ENCODE measurements around the gene BRD3OS.
A peak's percentile ranks its signal among the peaks of the same experiment; 100 is the strongest.

BRD3OS gene

DNA sequence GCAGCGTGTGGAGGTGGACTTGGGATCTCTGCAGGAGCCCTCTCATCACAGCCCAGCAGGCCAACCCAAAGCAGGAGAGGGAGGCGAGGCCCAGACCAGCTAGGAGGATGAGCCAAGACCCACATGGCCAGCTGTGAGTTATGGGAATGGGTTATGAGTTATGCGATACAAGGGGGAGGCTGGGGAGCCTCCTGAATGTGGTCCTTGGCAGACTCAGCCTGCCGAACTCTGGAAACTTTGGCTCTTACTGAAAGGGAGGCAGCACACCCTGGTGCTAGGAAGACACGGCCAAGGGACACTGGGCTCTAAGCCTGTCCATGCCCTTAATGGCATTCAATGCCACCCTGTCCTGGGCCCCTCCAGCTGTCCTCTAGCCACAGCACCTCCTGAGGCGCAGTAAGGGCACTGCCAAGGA lies 25.4 kb upstream of the BRD3OS start:
- no peaks in the 10 kb centered on the region for H3K9me3 ChIP-seq (ENCODE audit: control insufficient read depth, insufficient read depth, low read length)
- no peak overlapping the region for H3K4me3 ChIP-seq (ENCODE audit: low read depth, low read length)
- no peak overlapping the region for H3K9ac ChIP-seq (ENCODE audit: low read depth, low read length)
- H3K27me3 ChIP-seq (ENCODE audit: control insufficient read depth, insufficient read depth, low read length) = no peaks in the 10 kb centered on the region
- no peaks in the 10 kb centered on the region for H3K36me3 ChIP-seq (ENCODE audit: control insufficient read depth, insufficient read depth, low read length)
- H3K4me1 ChIP-seq (ENCODE audit: control insufficient read depth, insufficient read depth, low read length) = no peaks in the 10 kb centered on the region

DNA sequence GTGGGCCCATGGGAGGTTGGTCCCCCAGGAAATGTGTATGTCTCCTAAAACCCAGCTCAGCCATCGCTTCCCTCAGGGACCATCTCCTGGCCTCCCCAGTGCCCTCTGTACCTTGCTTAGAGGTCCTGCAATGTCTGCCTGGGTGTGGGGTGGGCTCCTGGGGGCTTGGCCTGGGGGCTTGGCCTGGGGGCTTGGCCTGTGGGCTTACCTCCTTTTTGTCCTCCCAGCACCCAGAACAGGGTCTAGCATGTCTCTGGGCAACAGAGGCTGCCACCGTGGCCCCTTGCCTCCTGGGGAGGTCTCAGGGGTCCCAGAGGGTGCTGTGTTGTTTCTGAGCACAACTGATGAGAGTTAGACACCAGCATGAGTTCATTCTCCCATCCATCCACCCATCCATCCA lies 22.5 kb upstream of the BRD3OS start:
- Histone ChIP-seq H3K36me3 (ENCODE audit: control insufficient read depth, insufficient read depth, low read length) (no peaks in the 10 kb centered on the region), H3K9ac (ENCODE audit: low read depth, low read length) (no peak overlapping the region), H3K27me3 (ENCODE audit: control insufficient read depth, insufficient read depth, low read length) (no peaks in the 10 kb centered on the region), H3K9me3 (ENCODE audit: control insufficient read depth, insufficient read depth, low read length) (no peaks in the 10 kb centered on the region), H3K4me3 (ENCODE audit: low read depth, low read length) (no peak overlapping the region), H3K4me1 (ENCODE audit: control insufficient read depth, insufficient read depth, low read length) (no peaks in the 10 kb centered on the region)

DNA sequence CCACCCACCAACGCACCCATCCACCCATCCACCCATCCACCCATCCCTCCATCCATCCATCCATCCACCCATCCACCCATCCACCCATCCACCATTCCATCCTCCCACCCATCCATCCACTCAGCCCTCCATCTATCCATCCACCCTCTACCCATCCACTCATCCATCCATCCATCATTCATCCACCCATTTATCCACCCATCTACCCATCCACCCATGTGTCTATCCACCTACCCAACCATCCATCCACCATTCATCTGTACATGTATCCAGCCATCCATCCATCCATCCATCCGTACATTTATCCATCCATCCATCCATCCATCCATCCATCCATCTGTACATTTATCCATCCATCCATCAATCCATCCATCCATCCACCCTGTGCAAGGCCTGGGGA lies 22.0 kb upstream of the BRD3OS start:
- Histone ChIP-seq H3K4me1 (ENCODE audit: control insufficient read depth, insufficient read depth, low read length) (no peaks in the 10 kb centered on the region), H3K27me3 (ENCODE audit: control insufficient read depth, insufficient read depth, low read length) (no peaks in the 10 kb centered on the region), H3K36me3 (ENCODE audit: control insufficient read depth, insufficient read depth, low read length) (no peaks in the 10 kb centered on the region), H3K4me3 (ENCODE audit: low read depth, low read length) (no peak overlapping the region), H3K9me3 (ENCODE audit: control insufficient read depth, insufficient read depth, low read length) (no peaks in the 10 kb centered on the region), H3K9ac (ENCODE audit: low read depth, low read length) (no peak overlapping the region)

DNA sequence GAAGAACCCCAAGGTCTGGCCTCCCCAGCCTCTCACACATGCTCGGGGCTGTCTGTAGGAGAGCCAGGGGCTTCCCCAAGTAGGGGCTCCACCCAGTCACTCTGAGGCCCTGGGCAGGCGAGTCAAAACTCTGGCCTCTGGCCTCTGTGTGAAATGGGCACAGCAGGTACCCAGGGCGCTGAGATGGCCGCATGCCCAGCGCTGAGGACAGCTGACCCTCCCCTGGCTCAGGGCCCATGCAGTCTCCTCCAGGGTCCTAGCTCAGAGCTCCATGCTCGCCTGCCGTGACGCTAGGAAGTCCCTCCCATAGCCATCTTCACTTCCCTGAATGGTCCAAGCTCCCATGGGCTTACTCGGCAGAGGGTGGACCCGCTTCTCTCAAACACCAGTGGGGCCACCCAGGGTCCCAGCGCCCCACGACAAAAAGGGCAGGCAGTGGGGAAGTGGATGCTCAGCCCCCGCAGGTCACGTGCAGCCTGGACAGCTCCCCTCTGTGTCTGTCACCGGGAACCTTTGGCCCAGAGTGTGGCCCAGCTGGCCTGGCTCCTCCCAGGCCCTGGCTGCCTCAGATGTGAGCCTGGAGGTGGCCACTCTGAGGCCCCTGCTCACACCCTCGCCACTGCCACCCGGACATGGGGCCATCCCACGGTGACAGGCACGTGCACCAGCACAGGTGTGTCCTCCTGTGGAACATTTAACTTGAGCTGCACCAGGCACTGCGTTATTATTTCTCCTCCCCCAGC lies 21.0 kb upstream of the BRD3OS start:
- H3K36me3 ChIP-seq (ENCODE audit: control insufficient read depth, insufficient read depth, low read length) = no peaks in the 10 kb centered on the region
- H3K27me3 ChIP-seq (ENCODE audit: control insufficient read depth, insufficient read depth, low read length) = no peaks in the 10 kb centered on the region
- H3K4me3 ChIP-seq (ENCODE audit: low read depth, low read length) = no peak overlapping the region
- H3K4me1 ChIP-seq (ENCODE audit: control insufficient read depth, insufficient read depth, low read length) = no peaks in the 10 kb centered on the region
- H3K9me3 ChIP-seq (ENCODE audit: control insufficient read depth, insufficient read depth, low read length) = no peaks in the 10 kb centered on the region
- no peak overlapping the region for H3K9ac ChIP-seq (ENCODE audit: low read depth, low read length)

DNA sequence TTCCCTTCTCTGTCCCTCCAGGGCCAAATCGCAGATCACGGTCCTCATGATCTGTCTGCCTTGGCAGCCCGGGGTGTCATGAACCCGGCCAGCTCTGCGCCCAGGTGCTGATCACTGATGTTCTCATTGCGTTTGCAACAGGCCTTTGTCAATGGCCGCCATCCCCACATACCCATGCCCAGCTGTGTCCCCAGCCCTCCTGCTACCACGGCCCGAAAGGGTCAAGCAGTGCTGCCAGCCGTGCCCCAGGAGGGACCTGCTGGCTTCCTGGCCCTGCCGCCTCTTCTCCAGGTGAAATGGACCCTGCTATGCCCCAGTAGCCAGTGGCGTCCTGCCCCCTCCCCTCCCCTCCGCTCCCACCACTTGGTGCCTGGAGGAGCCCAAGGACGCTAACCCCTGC lies 20.4 kb upstream of the BRD3OS start:
- Histone ChIP-seq H3K4me1 (ENCODE audit: control insufficient read depth, insufficient read depth, low read length) (no peaks in the 10 kb centered on the region), H3K36me3 (ENCODE audit: control insufficient read depth, insufficient read depth, low read length) (no peaks in the 10 kb centered on the region), H3K27me3 (ENCODE audit: control insufficient read depth, insufficient read depth, low read length) (no peaks in the 10 kb centered on the region), H3K4me3 (ENCODE audit: low read depth, low read length) (no peak overlapping the region), H3K9me3 (ENCODE audit: control insufficient read depth, insufficient read depth, low read length) (no peaks in the 10 kb centered on the region), H3K9ac (ENCODE audit: low read depth, low read length) (no peak overlapping the region)

DNA sequence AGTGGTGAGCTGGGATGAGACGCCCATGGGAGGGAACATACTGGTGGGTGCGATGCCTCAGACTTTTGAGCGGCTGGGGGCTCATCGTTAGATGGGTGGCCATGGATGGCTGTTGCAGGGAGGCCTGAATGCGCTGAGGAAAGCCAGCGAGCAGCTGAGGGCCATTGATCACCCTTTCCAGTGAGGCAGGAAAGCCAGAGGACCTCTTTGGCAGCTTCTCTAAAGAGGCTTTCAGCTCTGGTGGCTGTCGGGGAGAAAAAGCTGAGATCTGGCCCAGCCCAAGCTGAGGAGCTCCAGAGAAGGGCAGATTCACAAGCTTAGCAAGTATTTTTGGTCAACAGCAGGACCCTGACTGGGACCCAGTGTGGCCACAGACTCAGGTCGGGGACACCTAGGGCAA lies 19.9 kb upstream of the BRD3OS start:
- H3K9ac ChIP-seq (ENCODE audit: low read depth, low read length) = no peak overlapping the region
- no peaks in the 10 kb centered on the region for H3K9me3 ChIP-seq (ENCODE audit: control insufficient read depth, insufficient read depth, low read length)
- H3K4me3 ChIP-seq (ENCODE audit: low read depth, low read length) = no peak overlapping the region
- H3K4me1 ChIP-seq (ENCODE audit: control insufficient read depth, insufficient read depth, low read length) = no peaks in the 10 kb centered on the region
- H3K27me3 ChIP-seq (ENCODE audit: control insufficient read depth, insufficient read depth, low read length) = no peaks in the 10 kb centered on the region
- H3K36me3 ChIP-seq (ENCODE audit: control insufficient read depth, insufficient read depth, low read length) = no peaks in the 10 kb centered on the region

DNA sequence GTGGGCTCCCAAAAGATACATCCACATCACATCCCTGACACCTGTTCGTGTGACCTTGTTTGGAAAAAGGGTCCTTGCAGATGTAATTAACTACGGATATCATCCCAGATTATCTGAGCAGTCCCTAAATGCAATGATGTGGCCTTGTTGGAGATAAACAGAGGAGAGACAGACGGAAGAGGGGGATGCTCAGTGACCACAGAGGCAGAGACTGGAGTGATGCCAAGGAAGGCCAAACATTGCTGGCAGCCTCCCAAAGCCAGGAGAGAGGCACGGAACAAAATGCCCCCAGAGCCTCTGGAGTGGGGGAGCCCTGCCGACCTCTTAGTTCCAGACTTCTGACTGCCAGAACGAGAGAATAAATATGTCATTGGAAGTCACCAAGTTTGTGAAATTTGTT lies 18.1 kb upstream of the BRD3OS start:
- Histone ChIP-seq H3K4me3 (ENCODE audit: low read depth, low read length) (no peak overlapping the region), H3K4me1 (ENCODE audit: control insufficient read depth, insufficient read depth, low read length) (no peaks in the 10 kb centered on the region), H3K27me3 (ENCODE audit: control insufficient read depth, insufficient read depth, low read length) (no peaks in the 10 kb centered on the region), H3K9ac (ENCODE audit: low read depth, low read length) (no peak overlapping the region), H3K36me3 (ENCODE audit: control insufficient read depth, insufficient read depth, low read length) (no peaks in the 10 kb centered on the region), H3K9me3 (ENCODE audit: control insufficient read depth, insufficient read depth, low read length) (peaks cover 3% of the 10 kb centered on the region)

DNA sequence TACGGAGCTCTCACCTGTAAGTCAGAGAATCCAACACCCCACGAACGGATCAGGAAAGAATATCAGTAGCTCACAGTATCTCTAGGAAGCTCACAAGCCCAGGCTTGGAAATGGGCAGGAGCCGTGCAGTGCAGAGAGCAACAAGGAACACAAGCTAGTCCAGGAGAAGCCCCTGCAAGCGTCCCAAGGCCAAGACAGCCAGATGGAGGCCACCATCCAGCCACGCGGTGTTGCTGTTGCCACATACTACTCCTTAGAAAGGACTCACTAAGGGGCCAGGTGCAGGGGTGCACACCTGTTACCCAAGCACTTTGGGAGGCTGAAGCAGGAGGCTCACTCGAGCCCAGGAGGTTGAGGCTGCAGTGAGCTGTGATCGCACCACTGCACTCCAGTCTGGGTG lies 17.7 kb upstream of the BRD3OS start:
- Histone ChIP-seq H3K9me3 (ENCODE audit: control insufficient read depth, insufficient read depth, low read length) (peaks cover 3% of the 10 kb centered on the region), H3K36me3 (ENCODE audit: control insufficient read depth, insufficient read depth, low read length) (no peaks in the 10 kb centered on the region), H3K9ac (ENCODE audit: low read depth, low read length) (no peak overlapping the region), H3K4me3 (ENCODE audit: low read depth, low read length) (no peak overlapping the region), H3K4me1 (ENCODE audit: control insufficient read depth, insufficient read depth, low read length) (no peaks in the 10 kb centered on the region), H3K27me3 (ENCODE audit: control insufficient read depth, insufficient read depth, low read length) (no peaks in the 10 kb centered on the region)

DNA sequence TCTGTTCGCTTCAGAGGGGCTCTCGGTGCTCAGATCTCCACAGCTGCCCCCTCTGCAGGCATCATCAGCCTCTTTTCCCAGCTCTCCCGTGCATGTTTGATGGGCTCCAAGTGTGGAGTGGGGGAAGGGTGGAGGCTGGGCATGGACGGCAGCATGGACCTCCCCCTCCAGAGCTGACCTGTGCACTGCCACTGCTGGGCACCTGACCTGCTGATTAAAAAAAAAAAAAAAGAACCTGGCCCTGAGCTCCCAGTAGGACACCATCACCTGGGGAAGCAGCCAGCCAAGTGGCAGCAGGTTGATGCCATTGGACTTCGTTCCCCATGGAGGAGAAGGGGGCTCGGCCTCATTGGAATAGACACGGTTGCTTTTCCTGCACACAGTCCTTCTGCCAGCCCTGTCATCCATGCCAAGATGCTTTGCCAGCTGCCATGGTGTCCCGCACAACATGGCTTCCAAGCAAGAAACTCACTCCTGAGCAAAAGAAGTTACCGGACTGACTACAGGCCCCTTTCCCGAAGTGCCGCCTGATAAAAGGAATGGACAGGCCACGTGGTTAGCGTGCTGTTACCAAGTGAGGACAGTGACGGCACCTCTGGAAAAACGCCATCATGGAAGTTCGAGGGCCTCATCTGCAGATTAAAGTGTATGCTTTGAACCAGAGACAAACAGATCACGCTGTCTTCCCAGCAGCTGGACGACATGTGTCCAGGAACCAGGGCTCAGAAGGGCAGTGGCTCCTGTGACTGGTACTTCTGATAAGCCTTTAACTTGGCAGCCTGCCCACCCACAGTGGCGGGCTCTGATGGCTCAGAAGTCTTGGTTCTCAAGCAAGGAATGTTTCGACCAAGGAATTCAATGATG lies 14.7 kb upstream of the BRD3OS start:
- Histone ChIP-seq H3K9ac (ENCODE audit: low read depth, low read length) (no peak overlapping the region), H3K9me3 (ENCODE audit: control insufficient read depth, insufficient read depth, low read length) (peaks cover 12% of the 10 kb centered on the region), H3K4me1 (ENCODE audit: control insufficient read depth, insufficient read depth, low read length) (no peaks in the 10 kb centered on the region), H3K27me3 (ENCODE audit: control insufficient read depth, insufficient read depth, low read length) (no peaks in the 10 kb centered on the region), H3K36me3 (ENCODE audit: control insufficient read depth, insufficient read depth, low read length) (no peaks in the 10 kb centered on the region), H3K4me3 (ENCODE audit: low read depth, low read length) (no peak overlapping the region)

DNA sequence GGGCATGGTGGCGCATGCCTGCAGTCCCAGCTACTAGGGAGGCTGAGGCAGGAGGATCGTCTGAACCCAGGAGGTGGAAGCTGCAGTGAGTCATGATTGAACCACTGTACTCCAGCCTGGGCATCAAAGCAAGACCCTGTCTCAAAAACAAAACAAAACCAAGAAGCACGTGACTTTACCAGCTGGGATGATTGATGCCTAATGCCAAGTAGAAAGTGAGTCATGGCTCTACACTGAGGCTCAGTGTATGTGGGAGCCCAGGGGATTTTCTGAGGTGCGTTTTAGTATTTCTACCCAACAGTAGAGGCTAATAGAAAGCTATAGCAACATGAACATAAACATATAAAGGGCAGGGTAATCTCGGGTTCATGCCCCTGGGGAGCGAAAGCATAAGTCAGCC lies 13.9 kb upstream of the BRD3OS start:
- Histone ChIP-seq H3K4me3 (ENCODE audit: low read depth, low read length) (no peak overlapping the region), H3K36me3 (ENCODE audit: control insufficient read depth, insufficient read depth, low read length) (no peaks in the 10 kb centered on the region), H3K27me3 (ENCODE audit: control insufficient read depth, insufficient read depth, low read length) (no peaks in the 10 kb centered on the region)

DNA sequence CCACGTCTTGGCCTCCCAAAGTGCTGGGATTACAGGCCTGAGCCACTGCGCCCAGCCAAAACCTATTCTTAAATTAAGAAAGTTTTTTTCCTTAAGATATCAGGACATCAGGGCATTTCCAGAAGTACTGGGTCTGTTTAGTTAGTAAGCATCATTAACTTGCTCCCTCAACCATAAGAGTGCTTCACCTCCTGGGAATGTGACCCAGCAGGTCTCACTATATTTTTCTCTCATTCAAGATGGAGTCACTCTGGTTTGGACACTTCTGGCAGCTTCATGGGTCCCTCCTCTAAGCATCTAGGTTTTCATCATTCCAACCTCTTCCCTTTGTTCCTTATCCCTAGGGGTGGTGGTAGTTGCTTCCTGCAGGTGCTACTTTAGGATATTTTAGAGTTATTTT lies 10.3 kb upstream of the BRD3OS start:
- no peak overlapping the region for H3K4me3 ChIP-seq (ENCODE audit: low read depth, low read length)
- no peaks in the 10 kb centered on the region for H3K36me3 ChIP-seq (ENCODE audit: control insufficient read depth, insufficient read depth, low read length)
- H3K4me1 ChIP-seq (ENCODE audit: control insufficient read depth, insufficient read depth, low read length) = no peaks in the 10 kb centered on the region
- H3K9me3 ChIP-seq (ENCODE audit: control insufficient read depth, insufficient read depth, low read length) = peaks cover 12% of the 10 kb centered on the region
- no peaks in the 10 kb centered on the region for H3K27me3 ChIP-seq (ENCODE audit: control insufficient read depth, insufficient read depth, low read length)
- no peak overlapping the region for H3K9ac ChIP-seq (ENCODE audit: low read depth, low read length)

More for the DNA sequence above, 13.9 kb upstream of the BRD3OS start:
- H3K9ac ChIP-seq (ENCODE audit: low read depth, low read length) = no peak overlapping the region
- no peaks in the 10 kb centered on the region for H3K4me1 ChIP-seq (ENCODE audit: control insufficient read depth, insufficient read depth, low read length)
- H3K9me3 ChIP-seq (ENCODE audit: control insufficient read depth, insufficient read depth, low read length) = peaks cover 12% of the 10 kb centered on the region

DNA sequence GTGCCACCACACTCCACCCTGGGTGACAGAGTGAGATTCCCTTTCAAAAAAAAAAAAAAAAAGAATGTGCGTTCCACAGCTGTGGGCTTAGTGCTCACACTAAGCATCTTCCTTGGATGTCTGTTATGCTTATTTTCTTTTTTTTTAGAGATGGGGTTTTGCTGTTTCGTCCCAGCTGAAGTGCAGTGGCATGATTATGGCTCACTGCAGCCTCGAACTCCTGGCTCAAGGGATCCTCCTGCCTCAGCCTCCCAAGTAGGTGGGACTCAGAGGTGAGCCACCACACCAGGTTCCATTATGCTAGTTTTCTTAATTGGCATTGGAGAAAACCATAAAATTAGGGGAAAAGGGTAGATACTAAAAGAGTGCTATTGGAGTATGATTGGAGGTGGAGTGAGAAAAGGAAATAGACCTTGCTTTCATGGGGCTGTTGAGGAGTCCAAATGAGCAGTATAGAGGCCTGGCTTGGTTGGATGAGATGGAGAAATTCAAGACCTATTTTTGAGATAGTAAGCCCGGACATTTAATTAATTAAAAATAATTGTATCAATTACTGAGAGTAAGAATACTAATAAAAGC lies 978 bp upstream of the BRD3OS start:
- no peaks in the 10 kb centered on the region for H3K27me3 ChIP-seq (ENCODE audit: control insufficient read depth, insufficient read depth, low read length)
- peaks cover 5% of the 10 kb centered on the region for H3K36me3 ChIP-seq (ENCODE audit: control insufficient read depth, insufficient read depth, low read length)
- H3K4me1 ChIP-seq (ENCODE audit: control insufficient read depth, insufficient read depth, low read length) = peaks cover 6% of the 10 kb centered on the region
- no peak overlapping the region for H3K9ac ChIP-seq (ENCODE audit: low read depth, low read length)
- H3K9me3 ChIP-seq (ENCODE audit: control insufficient read depth, insufficient read depth, low read length) = no peaks in the 10 kb centered on the region
- peak overlapping the region; percentile 35 for H3K4me3 ChIP-seq (ENCODE audit: low read depth, low read length)
